HepG2 (cell line): ENCODE data around the gene MAPK9. TPM values are rescaled to one million over a fixed set of nuclear protein-coding genes. Genes with fewer than 3 reads are reported as not detected.

Experiments
- ATF7 ChIP-seq, 2 experiments: fragments of 450-650 bp in 1 of 2; sonication (generic) in 1 of 2; formaldehyde crosslinking in 1 of 2; IDR thresholded peaks; 2 replicates each; pipeline versions ENCODE4 v1.4.0 to v1.6.1; 2016 to 2020; ENCODE audit warnings: antibody characterized with exemption in 1 of 2, mild to moderate bottlenecking in 1 of 2, missing genetic modification reagents in 1 of 2
- BATF2 ChIP-seq: sonication (generic); formaldehyde crosslinking; IDR thresholded peaks from 2 replicates; pipeline ENCODE4 v1.8.0; 2022; ENCODE audit warnings: mild to moderate bottlenecking, missing genetic modification reagents, moderate library complexity
- BCL6 ChIP-seq: IDR thresholded peaks from 2 replicates; pipeline ENCODE4 v1.6.1; 2016; ENCODE audit warnings: missing genetic modification reagents, missing compliant biosample characterization
- CREM ChIP-seq, 2 experiments: sonication (generic) in 1 of 2; formaldehyde crosslinking in 1 of 2; IDR thresholded peaks; 2 replicates each; pipeline versions ENCODE4 v1.4.0 to v1.6.1; 2016 to 2020; ENCODE audit warnings: antibody characterized with exemption in 1 of 2, mild to moderate bottlenecking in 1 of 2, missing genetic modification reagents in 1 of 2
- ELF3 ChIP-seq: IDR thresholded peaks from 2 replicates; pipeline ENCODE4 v1.6.1; 2016; ENCODE audit warnings: missing genetic modification reagents, missing compliant biosample characterization
- GATAD2A ChIP-seq: IDR thresholded peaks from 2 replicates; pipeline ENCODE4 v1.6.1; 2016
- HNF4G ChIP-seq, 2 experiments: sonication (generic) in 1 of 2; formaldehyde crosslinking in 1 of 2; IDR thresholded peaks; 2 replicates each; pipeline versions ENCODE4 v1.4.0 to v1.6.1; 2011 to 2020; ENCODE audit warnings: borderline replicate concordance in 2 of 2, low read depth in 2 of 2, mild to moderate bottlenecking in 2 of 2, low read length in 1 of 2, missing genetic modification reagents in 1 of 2, moderate library complexity in 1 of 2
- HOMEZ ChIP-seq: IDR thresholded peaks from 2 replicates; pipeline ENCODE4 v1.6.1; 2016; ENCODE audit warnings: low read depth
- MATR3 ChIP-seq: sonication (generic); formaldehyde crosslinking; IDR thresholded peaks from 2 replicates; pipeline ENCODE4 v1.4.0; 2020; ENCODE audit warnings: missing genetic modification reagents
- NCOR1 ChIP-seq: fragments of 200-600 bp; sonication (generic); IDR thresholded peaks from 2 replicates; pipeline ENCODE4 v1.7.0; 2017; ENCODE audit warnings: antibody characterized with exemption, low read length, borderline replicate concordance
- RARA ChIP-seq: IDR thresholded peaks from 2 replicates; pipeline ENCODE4 v1.6.1; 2016; ENCODE audit warnings: missing genetic modification reagents, missing compliant biosample characterization
- SAP130 ChIP-seq: IDR thresholded peaks from 2 replicates; pipeline ENCODE4 v1.6.1; 2016; ENCODE audit warnings: low read depth
- SKI ChIP-seq: fragments of 450-650 bp; IDR thresholded peaks from one replicate; pipeline ENCODE4 v1.6.1; 2018; ENCODE audit warnings: mild to moderate bottlenecking; ENCODE audit not compliant: partially characterized antibody
- SKIL ChIP-seq: sonication (generic); formaldehyde crosslinking; IDR thresholded peaks from 2 replicates; pipeline ENCODE4 v1.8.0; 2022; ENCODE audit warnings: missing genetic modification reagents, mild to moderate bottlenecking, moderate library complexity, borderline replicate concordance
- SMAD9 ChIP-seq: sonication (generic); formaldehyde crosslinking; IDR thresholded peaks from 2 replicates; pipeline ENCODE4 v1.5.1; 2020; ENCODE audit warnings: mild to moderate bottlenecking, missing genetic modification reagents
- THAP7 ChIP-seq: sonication (generic); formaldehyde crosslinking; IDR thresholded peaks from 2 replicates; pipeline ENCODE4 v1.8.1; 2023; ENCODE audit warnings: mild to moderate bottlenecking, missing genetic modification reagents
- ZNF530 ChIP-seq: sonication (generic); formaldehyde crosslinking; IDR thresholded peaks from 2 replicates; pipeline ENCODE4 v1.5.0; 2020; ENCODE audit warnings: low read depth, mild to moderate bottlenecking, missing genetic modification reagents
- ZNF687 ChIP-seq: sonication (generic); formaldehyde crosslinking; IDR thresholded peaks from 2 replicates; pipeline ENCODE4 v1.5.1; 2020; ENCODE audit warnings: mild to moderate bottlenecking, missing genetic modification reagents, moderate library complexity
- polyA plus RNA-seq, 8 experiments: library from polyadenylated mRNA; depleted of rRNA in 3 of 8; stranded (reverse) in 7 of 8; unstranded in 1 of 8; fragments of >200 nt; fragmentation: Illumina TruSeq in 4 of 8; extraction: Trizol in 4 of 8; gene quantifications; 2 replicates each; pipeline versions ENCODE4 v1.2.1 to v1.2.3, GENCODE V29; 2011 to 2016; ENCODE audit warnings: low read depth in 4 of 8, missing spikeins in 1 of 8, mixed read lengths in 1 of 8; ENCODE audit not compliant: insufficient read depth in 1 of 8
- total RNA-seq, 5 experiments: library from RNA; depleted of rRNA; stranded (reverse); fragments of >200 nt; fragmentation: Illumina TruSeq; extraction: Trizol; gene quantifications; 2 replicates each; pipeline ENCODE4 v1.2.3, GENCODE V29; 2016; ENCODE audit warnings: low read depth in 1 of 5

The MAPK9 gene
- total and polyA plus RNA-seq, 2 of the 13 experiments (the other 11 are each of a cell fraction or from before 2014, with no cell fraction given): 30.1 to 56.1 TPM

GRCh38 chr5:180233729-180234128 is 58.2 kb downstream of the MAPK9 start (continued):
- TF ChIP-seq SKIL (CRISPR knock-in tag): peak; percentile 40; the same call in 1 of the 2 replicates
- TF ChIP-seq CREM (IDR thresholded peaks at IDR 0.05): peak; percentile 27; the same call in 1 of the 2 replicates
- TF ChIP-seq CREM (CRISPR knock-in tag; IDR thresholded peaks at IDR 0.05): no peak
- TF ChIP-seq BCL6 (CRISPR knock-in tag): peak; percentile 56
- TF ChIP-seq ZNF687 (CRISPR knock-in tag): peak; percentile 32
- TF ChIP-seq RARA (CRISPR knock-in tag): 0 out of 2 replicates have a peak, but pooled peaks have one; percentile 31
- TF ChIP-seq HOMEZ (CRISPR knock-in tag): peak; percentile 50; the same call in 1 of the 2 replicates
- no peak for TF ChIP-seq ATF7 (IDR thresholded peaks at IDR 0.05)
- TF ChIP-seq ATF7 (CRISPR knock-in tag; IDR thresholded peaks at IDR 0.05): no peak
- TF ChIP-seq HNF4G (IDR thresholded peaks at IDR 0.05; ENCODE audit: borderline replicate concordance, low read depth, low read length): peak; percentile 60; the same call in 1 of the 2 replicates
- TF ChIP-seq HNF4G (CRISPR knock-in tag; IDR thresholded peaks at IDR 0.05; ENCODE audit: borderline replicate concordance, low read depth): no peak
- TF ChIP-seq MATR3 (CRISPR knock-in tag): no peak
- no peak for TF ChIP-seq SMAD9 (CRISPR knock-in tag)
- no peak for TF ChIP-seq THAP7 (CRISPR knock-in tag)
- TF ChIP-seq NCOR1: 0 out of 2 replicates have a peak, but pooled peaks have one; percentile 21
- no peak for TF ChIP-seq ZNF530 (CRISPR knock-in tag)
- no peak for TF ChIP-seq BATF2 (CRISPR knock-in tag)
- TF ChIP-seq ELF3: 0 out of 2 replicates have a peak, but pooled peaks have one; percentile 66
- TF ChIP-seq SAP130: 0 out of 2 replicates have a peak, but pooled peaks have one; percentile 17
- 0 out of 2 replicates have a peak, but pooled peaks have one; percentile 26 for TF ChIP-seq GATAD2A (CRISPR knock-in tag)
- peak; percentile 66 for TF ChIP-seq SKI
